Tibial artery (tissue), 4 donors: ENCODE measurements around the gene CTNND2.

Experiments
- DNase-seq, 2 donors: peaks; one replicate each; pipeline ENCODE4 v3.0.0-alpha.2; 2019
- H3K27ac ChIP-seq, 2 donors: fragments of 200-600 bp; sonication (generic) in 1 of 2; 1 replicate in 1 of 2; 2 replicates in 1 of 2; pipeline ENCODE4 v1.5.1; 2018 to 2019; ENCODE audit warnings: mild to moderate bottlenecking in 1 of 2
- H3K27me3 ChIP-seq, 2 donors: fragments of 200-600 bp; sonication (generic) in 1 of 2; one replicate each; pipeline versions ENCODE4 v1.5.1 to v1.6.0; 2016 to 2019
- H3K36me3 ChIP-seq, 3 donors: fragments of 200-600 bp; sonication (generic) in 2 of 3; one replicate each; pipeline ENCODE4 v1.5.1; 2016 to 2019; ENCODE audit warnings: mild to moderate bottlenecking in 2 of 3
- H3K4me1 ChIP-seq, 4 donors: fragments of 200-600 bp; sonication (generic) in 2 of 4; 1 replicate in 3 of 4; 2 replicates in 1 of 4; pipeline ENCODE4 v1.5.1; 2016 to 2019
- H3K4me3 ChIP-seq, 2 donors: fragments of 200-600 bp; sonication (generic) in 1 of 2; 1 replicate in 1 of 2; 2 replicates in 1 of 2; pipeline ENCODE4 v1.5.1; 2018 to 2019; ENCODE audit warnings: mild to moderate bottlenecking in 2 of 2
- H3K9me3 ChIP-seq, 3 donors: fragments of 200-600 bp; sonication (generic) in 1 of 3; one replicate each; pipeline ENCODE4 v1.5.1; 2016 to 2019
- intact Hi-C: fragments of 100-400 bp; cut with DNase I; formaldehyde crosslinking; loops from one replicate; pipeline ENCODE4 v1.15.0; 2023; ENCODE audit warnings: low total_unique reads
- TF ChIP-seq, protein P1 (sequence below), 2 experiments: fragments of 200-600 bp in 1 of 2; fragments of 450-650 bp in 1 of 2; IDR thresholded peaks; one replicate each; pipeline ENCODE4 v1.5.1; 2017 to 2019; ENCODE audit warnings: antibody characterized with exemption in 2 of 2, mild to moderate bottlenecking in 1 of 2, moderate library complexity in 1 of 2

CTNND2 gene

DNA sequence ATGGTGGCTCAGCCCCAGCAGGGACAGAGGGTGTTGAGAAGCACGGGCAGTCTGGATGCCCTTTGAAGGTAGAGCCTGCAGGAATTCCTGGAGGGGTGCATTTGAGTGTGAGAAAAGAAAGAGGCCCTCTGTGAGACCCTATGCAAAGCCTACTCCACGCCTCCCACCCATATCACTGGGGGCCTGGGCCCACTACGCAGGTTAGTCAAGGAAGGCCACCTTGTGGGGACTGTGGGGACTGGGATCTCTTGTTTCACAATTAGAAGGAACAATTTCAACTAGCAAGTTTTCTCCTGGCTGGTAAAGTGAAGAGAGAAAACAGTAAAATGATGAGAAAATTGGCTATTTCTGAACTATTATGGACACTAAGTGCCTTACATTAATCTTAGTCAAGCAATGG lies 657.0 kb downstream of the CTNND2 start:
- H3K4me1 ChIP-seq, result no peaks in the 10 kb centered on the region
- TF ChIP-seq, protein P1, sequence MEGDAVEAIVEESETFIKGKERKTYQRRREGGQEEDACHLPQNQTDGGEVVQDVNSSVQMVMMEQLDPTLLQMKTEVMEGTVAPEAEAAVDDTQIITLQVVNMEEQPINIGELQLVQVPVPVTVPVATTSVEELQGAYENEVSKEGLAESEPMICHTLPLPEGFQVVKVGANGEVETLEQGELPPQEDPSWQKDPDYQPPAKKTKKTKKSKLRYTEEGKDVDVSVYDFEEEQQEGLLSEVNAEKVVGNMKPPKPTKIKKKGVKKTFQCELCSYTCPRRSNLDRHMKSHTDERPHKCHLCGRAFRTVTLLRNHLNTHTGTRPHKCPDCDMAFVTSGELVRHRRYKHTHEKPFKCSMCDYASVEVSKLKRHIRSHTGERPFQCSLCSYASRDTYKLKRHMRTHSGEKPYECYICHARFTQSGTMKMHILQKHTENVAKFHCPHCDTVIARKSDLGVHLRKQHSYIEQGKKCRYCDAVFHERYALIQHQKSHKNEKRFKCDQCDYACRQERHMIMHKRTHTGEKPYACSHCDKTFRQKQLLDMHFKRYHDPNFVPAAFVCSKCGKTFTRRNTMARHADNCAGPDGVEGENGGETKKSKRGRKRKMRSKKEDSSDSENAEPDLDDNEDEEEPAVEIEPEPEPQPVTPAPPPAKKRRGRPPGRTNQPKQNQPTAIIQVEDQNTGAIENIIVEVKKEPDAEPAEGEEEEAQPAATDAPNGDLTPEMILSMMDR (IDR thresholded peaks at IDR 0.05), result no peak
- no peaks in the 10 kb centered on the region for H3K9me3 ChIP-seq
- no peak for DNase-seq
- H3K27ac ChIP-seq, result no peak overlapping the region
- intact Hi-C loops, result no loop called here
- H3K4me3 ChIP-seq, result no peak overlapping the region
- no peaks in the 10 kb centered on the region for H3K36me3 ChIP-seq
- no peaks in the 10 kb centered on the region for H3K27me3 ChIP-seq

DNA sequence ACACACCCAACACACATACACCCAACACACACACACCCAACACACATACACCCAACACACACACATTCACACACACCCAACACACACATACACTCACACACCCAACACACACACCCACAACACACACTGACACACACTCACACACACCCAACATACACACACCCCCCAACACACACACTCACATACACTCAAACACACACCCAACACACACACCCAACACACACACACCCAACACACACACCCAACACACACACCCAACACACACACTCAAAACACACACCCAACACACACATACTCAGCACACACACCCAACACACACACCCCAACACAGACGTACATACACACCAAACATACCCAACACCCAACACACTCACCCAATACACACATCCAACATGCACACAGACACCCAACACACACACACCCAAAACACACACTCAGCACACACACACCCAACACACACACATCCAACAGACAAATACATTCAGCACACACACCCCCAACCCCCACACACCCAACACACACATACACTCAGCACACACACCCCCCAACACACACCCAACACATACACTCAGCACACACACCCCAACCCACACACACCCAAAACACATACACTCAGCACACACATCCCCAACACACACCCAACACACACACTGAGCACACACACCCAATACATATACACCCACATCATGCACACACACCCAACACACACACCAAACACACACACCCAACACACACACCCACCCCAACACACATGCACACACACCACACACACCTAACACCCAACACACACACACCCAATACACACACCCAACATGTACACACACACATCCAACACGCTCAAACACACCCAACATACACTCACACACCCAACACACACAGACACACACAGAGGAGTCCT lies 663.7 kb downstream of the CTNND2 start:
- TF ChIP-seq, protein P1 (IDR thresholded peaks at IDR 0.05), result no peak
- Histone ChIP-seq H3K27me3 (no peaks in the 10 kb centered on the region), H3K9me3 (no peaks in the 10 kb centered on the region), H3K4me3 (no peak overlapping the region), H3K27ac (no peak overlapping the region), H3K4me1 (no peaks in the 10 kb centered on the region), H3K36me3 (no peaks in the 10 kb centered on the region)
- no peak for DNase-seq
- intact Hi-C loops, result no loop called here

DNA sequence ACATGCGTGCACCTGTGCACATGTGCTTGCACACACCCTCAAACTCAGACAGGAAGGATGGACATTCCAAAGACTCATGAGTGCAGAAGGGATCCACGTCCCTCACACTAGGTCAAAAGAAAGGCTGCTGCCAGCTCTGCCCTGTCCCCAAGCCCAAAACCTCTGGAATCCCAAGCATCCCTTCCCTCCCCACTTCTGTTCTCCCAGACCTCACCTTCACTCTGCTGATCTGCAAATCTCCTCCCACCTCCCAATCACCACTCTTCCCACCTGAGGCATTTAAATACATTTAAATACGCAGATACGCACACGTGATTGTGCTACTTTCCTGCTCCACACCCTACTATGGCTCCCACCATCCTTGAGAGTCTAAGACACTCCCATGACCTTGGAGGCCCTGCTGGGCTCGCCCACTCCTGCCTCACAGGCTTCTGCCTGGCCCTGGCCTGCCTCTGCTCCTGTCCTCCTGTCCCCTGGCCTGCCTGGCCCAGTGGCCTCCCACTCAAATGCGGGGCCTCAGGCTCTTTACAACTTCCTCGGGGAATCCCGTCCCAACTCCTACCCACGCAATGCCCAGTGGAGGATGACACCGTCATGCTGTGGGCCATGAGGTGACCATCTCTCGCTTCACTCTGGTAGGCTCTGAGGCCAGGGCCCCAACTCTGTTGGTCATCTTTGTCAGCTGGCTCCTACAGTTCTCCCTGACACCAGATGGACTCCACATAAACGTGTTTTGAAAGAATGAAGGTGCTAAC lies 664.8 kb downstream of the CTNND2 start:
- Histone ChIP-seq H3K27ac (no peak overlapping the region), H3K4me3 (no peak overlapping the region), H3K9me3 (no peaks in the 10 kb centered on the region), H3K36me3 (no peaks in the 10 kb centered on the region), H3K27me3 (no peaks in the 10 kb centered on the region), H3K4me1 (no peaks in the 10 kb centered on the region)
- TF ChIP-seq, protein P1 (IDR thresholded peaks at IDR 0.05), result no peak
- no peak for DNase-seq
- intact Hi-C loops, result no loop called here

DNA sequence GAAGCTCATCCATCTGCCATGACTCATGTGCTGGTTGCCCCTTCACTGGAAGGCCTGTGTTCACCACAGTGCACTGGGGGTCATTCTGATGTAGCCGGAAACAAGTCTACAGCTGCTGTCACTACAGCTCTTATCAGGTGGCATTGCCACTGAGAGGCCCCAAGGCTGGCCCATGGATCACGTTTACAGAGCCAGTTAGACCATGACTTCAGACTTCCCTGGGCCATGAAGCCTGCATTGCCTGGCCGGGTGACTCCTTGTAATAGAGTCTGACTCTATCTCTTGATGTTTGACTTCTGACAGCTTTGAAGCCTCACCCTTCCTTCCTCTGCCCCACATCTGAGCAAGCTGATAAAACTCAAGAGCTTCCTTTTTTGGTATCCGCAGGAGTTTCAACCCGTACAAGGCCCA lies 669.7 kb downstream of the CTNND2 start:
- Histone ChIP-seq H3K27me3 (no peaks in the 10 kb centered on the region), H3K4me3 (no peak overlapping the region), H3K4me1 (no peaks in the 10 kb centered on the region), H3K36me3 (no peaks in the 10 kb centered on the region), H3K27ac (no peak overlapping the region), H3K9me3 (no peaks in the 10 kb centered on the region)
- intact Hi-C loops, result no loop called here
- TF ChIP-seq, protein P1 (IDR thresholded peaks at IDR 0.05), result no peak
- no peak for DNase-seq

DNA sequence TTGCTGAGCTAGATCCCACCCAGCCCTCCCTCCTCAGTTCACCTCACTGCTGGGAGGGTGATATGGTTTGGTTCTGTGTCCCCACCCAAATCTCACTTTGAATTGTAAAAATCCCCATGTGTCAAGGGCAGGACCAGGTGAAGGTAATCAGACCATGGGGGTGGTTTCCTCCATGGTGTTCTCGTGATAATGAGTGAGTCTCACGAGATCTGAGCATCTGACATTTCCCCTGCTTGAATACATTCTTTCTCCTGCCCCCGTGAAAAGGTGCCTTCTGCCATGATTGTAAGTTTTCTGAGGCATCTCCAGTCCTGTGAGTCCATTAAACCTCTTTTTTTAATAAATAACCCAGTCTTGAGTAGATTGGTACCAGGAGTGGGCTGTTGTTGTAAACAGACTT lies 673.4 kb downstream of the CTNND2 start:
- TF ChIP-seq, protein P1 (IDR thresholded peaks at IDR 0.05), result no peak
- H3K9me3 ChIP-seq, result no peaks in the 10 kb centered on the region

More for the DNA sequence above, 673.4 kb downstream of the CTNND2 start:
- no peaks in the 10 kb centered on the region for H3K36me3 ChIP-seq
- DNase-seq, result no peak
- no peak overlapping the region for H3K27ac ChIP-seq
- intact Hi-C loops, result no loop called here
- H3K4me3 ChIP-seq, result no peak overlapping the region
- H3K27me3 ChIP-seq, result no peaks in the 10 kb centered on the region
- H3K4me1 ChIP-seq, result no peaks in the 10 kb centered on the region
